A673 (cell line): ENCODE data around the gene SYT11. TPM values are rescaled to one million over a fixed set of nuclear protein-coding genes. Genes with fewer than 3 reads are reported as not detected.

Source experiments
- BruUV-seq: library from RNA; stranded (reverse); fragments of 400-500 nt; replicated peaks from 2 replicates; lab custom pipeline; 2021; lab: Mats Ljungman, UMichigan
- CTCF ChIA-PET: fragments of 300-600 bp; sonication (Branson Sonifier 250); formaldehyde crosslinking; loops from one replicate; lab custom pipeline; 2022; ENCODE audit warnings: antibody characterized with exemption; lab: Charles Lee
- POLR2A ChIA-PET: fragments of 300-600 bp; sonication (Branson Sonifier 250); formaldehyde crosslinking; loops from one replicate; lab custom pipeline; 2022; ENCODE audit warnings: antibody characterized with exemption; ENCODE audit not compliant: low non-redundant PET; lab: Charles Lee
- DNase-seq: peaks from one replicate; pipeline ENCODE4 v3.0.0-alpha.2; 2015; ENCODE audit warnings: low spot score
- H3K27ac ChIP-seq: fragments of 200-600 bp; sonication (generic); 2 replicates; pipeline ENCODE4 v1.5.1; 2016; ENCODE audit warnings: mixed run types, low read depth, mild to moderate bottlenecking, mixed read lengths, antibody characterized with exemption, low read length; ENCODE audit not compliant: poor library complexity, severe bottlenecking
- H3K27me3 ChIP-seq: fragments of 200-600 bp; sonication (generic); replicated peaks from 2 replicates; pipeline ENCODE4 v1.6.1; 2017; ENCODE audit warnings: mixed run types, low read depth, mild to moderate bottlenecking, mixed read lengths, antibody characterized with exemption, low read length; ENCODE audit not compliant: insufficient read depth, poor library complexity
- H3K36me3 ChIP-seq: fragments of 200-600 bp; sonication (generic); 2 replicates; pipeline ENCODE4 v1.6.1; 2016; ENCODE audit warnings: mixed run types, mild to moderate bottlenecking, mixed read lengths, antibody characterized with exemption, low read length; ENCODE audit not compliant: insufficient read depth, poor library complexity, severe bottlenecking
- H3K4me1 ChIP-seq: fragments of 200-600 bp; sonication (generic); 2 replicates; pipeline ENCODE4 v1.6.1; 2017; ENCODE audit warnings: mixed run types, mild to moderate bottlenecking, mixed read lengths, antibody characterized with exemption, low read length; ENCODE audit not compliant: insufficient read depth, poor library complexity, severe bottlenecking
- H3K4me3 ChIP-seq: fragments of 200-600 bp; sonication (generic); 2 replicates; pipeline ENCODE4 v1.5.1; 2016; ENCODE audit warnings: low read depth, mixed run types, mild to moderate bottlenecking, mixed read lengths, low read length; ENCODE audit not compliant: poor library complexity, severe bottlenecking
- H3K9me3 ChIP-seq: fragments of 200-600 bp; sonication (generic); 2 replicates; pipeline ENCODE4 v1.6.1; 2016; ENCODE audit warnings: mixed run types, low read depth, mild to moderate bottlenecking, mixed read lengths, antibody characterized with exemption, low read length; ENCODE audit not compliant: poor library complexity, severe bottlenecking
- EZH2 ChIP-seq: fragments of 200-600 bp; sonication (generic); IDR thresholded peaks from 2 replicates; pipeline ENCODE4 v1.6.1; 2017; ENCODE audit warnings: borderline replicate concordance, low read depth, mild to moderate bottlenecking, mixed read lengths, antibody characterized with exemption, low read length; ENCODE audit not compliant: poor library complexity, severe bottlenecking
- intact Hi-C: fragments of 100-400 bp; cut with micrococcal nuclease; formaldehyde crosslinking; loops from one replicate; pipeline ENCODE4 v1.10.0; 2022; ENCODE audit not compliant: unreplicated experiment
- total RNA-seq: library from RNA; stranded (reverse); gene quantifications from 2 replicates; pipeline ENCODE4 v1.2.3, GENCODE V29; 2021
- TF ChIP-seq, protein P1 (sequence below): fragments of 300-800, 200-600 bp; sonication (generic); conservative IDR thresholded peaks from 2 replicates; pipeline ENCODE4 v1.5.1; 2017; ENCODE audit warnings: low read depth, mild to moderate bottlenecking, antibody characterized with exemption, low read length, moderate library complexity, mixed read lengths

SYT11 gene
- total RNA-seq, 1 experiment from 2014 or later = 10.2 TPM

DNA sequence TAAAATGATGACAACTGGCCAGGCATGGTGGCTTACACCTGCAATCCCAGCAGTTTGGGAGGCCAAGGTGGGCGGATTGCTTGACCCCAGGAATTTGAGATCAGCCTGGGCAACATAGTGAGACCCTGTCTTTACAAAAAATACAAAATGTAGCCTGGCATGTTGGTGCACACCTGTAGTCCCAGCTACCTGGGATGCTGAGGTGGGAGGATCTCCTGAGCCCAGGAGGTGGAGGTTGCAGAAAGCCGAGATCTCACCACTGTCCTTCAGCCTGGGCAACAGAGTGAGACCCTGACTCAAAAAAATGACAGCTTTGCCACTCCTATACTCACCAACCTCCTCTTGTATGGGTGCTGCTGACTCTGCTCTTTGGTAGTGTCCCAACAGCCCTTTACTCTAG is 18.6 kb downstream of the SYT11 start:
- POLR2A ChIA-PET = no interaction called here
- no TSS peak for BruUV-seq
- intact Hi-C loops = no loop called here

DNA sequence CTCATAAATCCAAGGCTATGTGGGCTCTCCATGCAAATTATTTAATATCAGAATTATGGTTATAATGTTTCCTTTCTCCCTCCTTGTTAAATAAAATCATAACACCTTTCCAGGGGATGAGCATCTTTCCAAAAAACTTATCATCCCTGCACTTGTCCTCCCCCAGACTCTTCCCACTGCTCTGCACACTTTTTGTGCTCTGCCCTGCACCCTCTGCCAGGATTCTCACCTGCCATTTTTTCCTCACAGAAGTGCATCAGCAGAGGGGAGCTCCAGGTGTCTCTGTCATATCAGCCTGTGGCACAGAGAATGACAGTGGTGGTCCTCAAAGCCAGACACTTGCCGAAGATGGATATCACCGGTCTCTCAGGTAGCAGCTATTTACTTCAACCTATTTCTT is 20.9 kb downstream of the SYT11 start:
- ChIA-PET CTCF (no interaction called here), POLR2A (no interaction called here)
- H3K9me3 ChIP-seq = no peaks in the 10 kb centered on the region
- H3K4me3 ChIP-seq = no peak overlapping the region
- TF ChIP-seq, protein P1, sequence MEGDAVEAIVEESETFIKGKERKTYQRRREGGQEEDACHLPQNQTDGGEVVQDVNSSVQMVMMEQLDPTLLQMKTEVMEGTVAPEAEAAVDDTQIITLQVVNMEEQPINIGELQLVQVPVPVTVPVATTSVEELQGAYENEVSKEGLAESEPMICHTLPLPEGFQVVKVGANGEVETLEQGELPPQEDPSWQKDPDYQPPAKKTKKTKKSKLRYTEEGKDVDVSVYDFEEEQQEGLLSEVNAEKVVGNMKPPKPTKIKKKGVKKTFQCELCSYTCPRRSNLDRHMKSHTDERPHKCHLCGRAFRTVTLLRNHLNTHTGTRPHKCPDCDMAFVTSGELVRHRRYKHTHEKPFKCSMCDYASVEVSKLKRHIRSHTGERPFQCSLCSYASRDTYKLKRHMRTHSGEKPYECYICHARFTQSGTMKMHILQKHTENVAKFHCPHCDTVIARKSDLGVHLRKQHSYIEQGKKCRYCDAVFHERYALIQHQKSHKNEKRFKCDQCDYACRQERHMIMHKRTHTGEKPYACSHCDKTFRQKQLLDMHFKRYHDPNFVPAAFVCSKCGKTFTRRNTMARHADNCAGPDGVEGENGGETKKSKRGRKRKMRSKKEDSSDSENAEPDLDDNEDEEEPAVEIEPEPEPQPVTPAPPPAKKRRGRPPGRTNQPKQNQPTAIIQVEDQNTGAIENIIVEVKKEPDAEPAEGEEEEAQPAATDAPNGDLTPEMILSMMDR = no peak
- no peak for TF ChIP-seq EZH2
- no peak for DNase-seq
- no peaks in the 10 kb centered on the region for H3K4me1 ChIP-seq
- H3K36me3 ChIP-seq = no peaks in the 10 kb centered on the region
- H3K27me3 ChIP-seq = no peaks in the 10 kb centered on the region
- no peak overlapping the region for H3K27ac ChIP-seq
- no TSS peak for BruUV-seq
- intact Hi-C loops = no loop called here

More for the DNA sequence above, 18.6 kb downstream of the SYT11 start:
- Histone ChIP-seq H3K27ac (no peak overlapping the region), H3K27me3 (no peaks in the 10 kb centered on the region), H3K36me3 (no peaks in the 10 kb centered on the region), H3K4me3 (no peak overlapping the region), H3K9me3 (no peaks in the 10 kb centered on the region), H3K4me1 (peaks cover 7% of the 10 kb centered on the region)
- TF ChIP-seq, protein P1 = no peak
- TF ChIP-seq EZH2 = no peak
- no peak for DNase-seq
- CTCF ChIA-PET = no interaction called here

DNA sequence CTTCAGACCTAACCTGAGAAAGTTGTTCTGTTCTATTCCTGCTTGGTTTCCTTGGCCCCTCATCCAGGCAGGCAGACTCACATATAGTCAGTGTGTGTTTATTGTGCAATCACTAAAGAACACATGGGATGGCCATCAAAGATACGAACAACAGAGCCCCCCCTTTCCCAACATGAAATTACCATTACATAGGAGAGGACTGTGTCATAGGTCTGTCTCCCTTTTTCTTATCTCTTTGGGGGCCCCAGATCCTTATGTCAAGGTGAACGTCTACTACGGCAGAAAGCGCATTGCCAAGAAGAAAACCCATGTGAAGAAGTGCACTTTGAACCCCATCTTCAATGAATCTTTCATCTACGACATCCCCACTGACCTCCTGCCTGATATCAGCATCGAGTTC is 21.6 kb downstream of the SYT11 start:
- Histone ChIP-seq H3K36me3 (no peaks in the 10 kb centered on the region), H3K9me3 (no peaks in the 10 kb centered on the region), H3K4me1 (no peaks in the 10 kb centered on the region), H3K27ac (no peak overlapping the region), H3K27me3 (no peaks in the 10 kb centered on the region), H3K4me3 (no peak overlapping the region)
- ChIA-PET CTCF (no interaction called here), POLR2A (no interaction called here)
- intact Hi-C loops = no loop called here
- BruUV-seq = no TSS peak
- DNase-seq = no peak
- TF ChIP-seq, protein P1 = no peak
- no peak for TF ChIP-seq EZH2
